ENCODE data around the gene ESYT2. TPM values are rescaled to one million over a fixed set of nuclear protein-coding genes. Genes with fewer than 3 reads are reported as not detected.

The ESYT2 gene
- total and polyA plus RNA-seq, 4 donors, result 16.4 to 83.0 (median 58.0) TPM

- H3K4me3 ChIP-seq, result no peak overlapping the region
- no peak for ATAC-seq (ENCODE audit: insufficient read depth, low FRiP score)
- 85 to 88% methylated on average over 4 of the region's 4 CpGs for whole genome bisulfite sequencing, 2 donors
- TF ChIP-seq CTCF (IDR thresholded peaks at IDR 0.05; ENCODE audit: control extremely low read depth, extremely low read depth), result no peak
- H3K27ac ChIP-seq (ENCODE audit: low read depth in 1 of 2, low read length in 1 of 2), result no peak overlapping the region
- DNase-seq, result no peak
- no peak overlapping the region for H3K9ac ChIP-seq (ENCODE audit: insufficient read depth in 1 of 2, low read length in 2 of 2)
- peaks cover 0 to 5% (median 0%) of the 10 kb centered on the region in 4 donors for H3K36me3 ChIP-seq (ENCODE audit: control insufficient read depth in 4 of 4, insufficient read depth in 4 of 4, low read length in 4 of 4)
- H3K4me1 ChIP-seq (ENCODE audit: control insufficient read depth in 5 of 5, insufficient read depth in 5 of 5, low read length in 5 of 5), result peaks cover 0 to 3% (median 0%) of the 10 kb centered on the region in 5 donors
- no peaks in the 10 kb centered on the region for H3K27me3 ChIP-seq (ENCODE audit: control insufficient read depth in 3 of 3, insufficient read depth in 3 of 3, low read length in 2 of 3)
- no peaks in the 10 kb centered on the region for H3K9me3 ChIP-seq (ENCODE audit: control insufficient read depth in 4 of 4, insufficient read depth in 3 of 4, low read length in 3 of 4)
Observed at GRCh38 chr7:158725506-158725800, 103.9 kb downstream of the ESYT2 start.

- H3K4me1 ChIP-seq (ENCODE audit: control insufficient read depth in 5 of 5, insufficient read depth in 5 of 5, low read length in 5 of 5), result peaks cover 0 to 3% (median 0%) of the 10 kb centered on the region in 5 donors
- peaks cover 0 to 3% (median 0%) of the 10 kb centered on the region in 4 donors for H3K36me3 ChIP-seq (ENCODE audit: control insufficient read depth in 4 of 4, insufficient read depth in 4 of 4, low read length in 4 of 4)
- TF ChIP-seq CTCF (IDR thresholded peaks at IDR 0.05; ENCODE audit: control extremely low read depth, extremely low read depth), result no peak
- 93 to 95% methylated on average over 21 of the region's 21 CpGs for WGBS, 2 donors
- ATAC-seq (ENCODE audit: insufficient read depth, low FRiP score) (no peak), DNase-seq (no peak)
- H3K9ac ChIP-seq (ENCODE audit: insufficient read depth in 1 of 2, low read length in 2 of 2), result no peak overlapping the region
- H3K4me3 ChIP-seq, result no peak overlapping the region
- no peaks in the 10 kb centered on the region for H3K9me3 ChIP-seq (ENCODE audit: control insufficient read depth in 4 of 4, insufficient read depth in 3 of 4, low read length in 3 of 4)
- no peaks in the 10 kb centered on the region for H3K27me3 ChIP-seq (ENCODE audit: control insufficient read depth in 3 of 3, insufficient read depth in 3 of 3, low read length in 2 of 3)
- H3K27ac ChIP-seq (ENCODE audit: low read depth in 1 of 2, low read length in 1 of 2), result no peak overlapping the region
Observed at GRCh38 chr7:158724658-158725505, 104.4 kb downstream of the ESYT2 start.

- Histone ChIP-seq H3K9me3 (ENCODE audit: control insufficient read depth in 4 of 4, insufficient read depth in 3 of 4, low read length in 3 of 4) (no peaks in the 10 kb centered on the region), H3K9ac (ENCODE audit: insufficient read depth in 1 of 2, low read length in 2 of 2) (no peak overlapping the region), H3K36me3 (ENCODE audit: control insufficient read depth in 4 of 4, insufficient read depth in 4 of 4, low read length in 4 of 4) (no peaks in the 10 kb centered on the region), H3K4me3 (no peak overlapping the region), H3K4me1 (ENCODE audit: control insufficient read depth in 5 of 5, insufficient read depth in 5 of 5, low read length in 5 of 5) (no peaks in the 10 kb centered on the region), H3K27ac (ENCODE audit: low read depth in 1 of 2, low read length in 1 of 2) (no peak overlapping the region), H3K27me3 (ENCODE audit: control insufficient read depth in 3 of 3, insufficient read depth in 3 of 3, low read length in 2 of 3) (no peaks in the 10 kb centered on the region)
- no peak for DNase-seq
- no peak for ATAC-seq (ENCODE audit: insufficient read depth, low FRiP score)
- no peak for TF ChIP-seq CTCF (IDR thresholded peaks at IDR 0.05; ENCODE audit: control extremely low read depth, extremely low read depth)
- WGBS, 2 donors, result 88 to 92% methylated on average over 12 of the region's 12 CpGs
Observed at GRCh38 chr7:158723714-158724385, 105.5 kb downstream of the ESYT2 start.

Measured in lung (tissue), 12 donors.